CD4-positive, alpha-beta T cell treated with Interleukin-6 for 4 hours (primary cell): ENCODE data around the gene CIC.

Source experiments
- DNase-seq: peaks from one replicate; pipeline ENCODE4 v3.0.0-alpha.2; 2020; ENCODE audit warnings: mixed read lengths

Gene CIC

DNA sequence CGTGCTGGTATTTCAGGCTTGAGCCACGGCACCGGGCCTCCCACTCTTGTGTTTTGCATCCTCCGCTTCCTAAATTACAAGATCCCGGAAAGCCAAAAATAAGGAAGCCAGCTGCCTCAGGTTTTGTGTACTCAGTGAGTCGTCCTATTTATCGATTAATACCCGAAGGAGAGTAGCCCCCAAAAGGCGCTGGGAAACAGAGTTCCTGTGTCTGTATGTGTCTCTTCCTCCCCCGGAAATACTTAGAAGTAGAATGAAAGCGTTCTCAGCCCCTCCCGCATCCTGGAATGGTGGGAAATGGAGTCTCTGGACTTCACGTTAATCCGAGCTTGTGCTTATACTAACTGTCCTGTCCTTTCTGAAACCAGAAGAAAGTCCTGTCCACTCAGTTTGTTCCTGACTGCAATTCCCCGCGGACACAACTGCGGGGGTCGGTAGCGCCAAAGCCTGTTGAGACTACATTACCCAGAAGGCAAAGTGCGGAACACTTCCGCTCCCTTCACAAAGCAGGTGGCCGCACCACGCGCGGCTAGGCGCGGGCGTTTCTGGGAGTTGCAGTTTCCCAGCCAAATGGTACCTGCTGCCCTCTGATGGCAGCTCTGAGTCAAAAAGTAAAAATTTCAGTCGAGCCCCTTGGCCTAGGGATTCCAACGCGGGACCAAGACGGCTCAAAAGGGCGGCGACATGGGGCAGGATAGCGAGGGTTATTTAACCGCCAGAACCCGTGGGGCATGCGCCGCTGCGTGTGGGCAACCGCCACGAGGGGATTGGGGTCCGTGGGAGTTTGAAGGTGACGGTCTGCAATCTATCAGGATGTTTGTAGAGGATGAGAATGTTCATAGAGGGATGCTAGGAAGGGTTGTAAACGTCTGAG, 24.5 kb upstream of the CIC start:
- peak; percentile 92 for DNase-seq

DNA sequence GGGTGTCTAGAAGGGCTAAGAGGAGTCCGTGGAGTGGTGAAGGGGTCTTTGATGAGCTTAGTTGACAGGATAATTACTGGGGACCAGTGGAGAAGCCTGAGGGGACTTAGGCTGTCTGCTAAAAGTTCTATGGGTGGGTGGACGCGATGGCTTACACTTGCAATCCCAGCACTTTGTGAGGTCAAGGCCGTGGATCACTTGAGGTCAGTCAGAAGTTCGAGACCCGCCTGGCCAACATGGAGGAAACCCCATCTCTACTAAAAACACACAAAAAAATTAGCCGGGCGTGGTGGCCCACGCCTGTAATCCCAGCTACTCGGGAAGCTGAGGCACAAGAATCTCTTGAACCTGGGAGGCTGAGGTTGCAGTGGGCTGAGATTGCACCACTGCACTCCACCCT, 23.8 kb upstream of the CIC start:
- no peak for DNase-seq

DNA sequence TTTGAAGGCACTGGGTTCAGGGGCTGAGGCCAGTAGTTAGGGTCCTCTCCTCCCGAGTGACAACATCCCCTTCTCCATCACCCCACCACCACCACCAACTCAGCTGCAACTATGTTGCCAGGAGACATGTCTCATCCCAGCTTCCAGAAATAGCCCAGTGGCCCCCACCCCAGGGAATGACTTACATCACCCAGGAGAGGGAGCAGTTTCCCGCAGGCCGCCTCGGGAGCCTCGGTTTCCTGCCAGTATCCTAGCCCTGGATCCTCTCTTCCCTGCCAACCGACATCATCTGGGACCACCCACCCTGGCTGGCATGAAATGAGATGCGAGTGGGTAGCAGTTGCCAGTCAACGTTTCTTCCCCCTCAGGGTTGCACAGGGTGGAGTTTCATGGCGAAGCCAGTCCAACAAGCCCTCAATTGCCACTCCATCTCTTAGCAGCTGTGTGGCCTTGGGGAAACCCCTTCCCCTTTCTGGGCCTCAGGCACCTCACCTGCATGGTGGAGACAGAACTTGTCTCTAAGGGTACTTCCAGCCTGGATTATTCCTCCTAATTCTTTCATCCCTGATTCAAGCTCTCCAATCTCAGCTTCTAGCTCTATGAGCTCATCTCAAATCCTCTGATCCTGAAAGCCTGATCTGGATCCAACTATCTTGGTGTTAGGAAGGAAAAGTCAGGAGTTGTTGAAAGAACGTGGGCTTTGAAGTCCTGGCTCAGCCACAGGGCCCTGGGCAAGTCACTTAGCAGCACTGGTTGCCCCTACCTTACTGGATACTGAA, 22.7 kb upstream of the CIC start:
- DNase-seq: no peak

DNA sequence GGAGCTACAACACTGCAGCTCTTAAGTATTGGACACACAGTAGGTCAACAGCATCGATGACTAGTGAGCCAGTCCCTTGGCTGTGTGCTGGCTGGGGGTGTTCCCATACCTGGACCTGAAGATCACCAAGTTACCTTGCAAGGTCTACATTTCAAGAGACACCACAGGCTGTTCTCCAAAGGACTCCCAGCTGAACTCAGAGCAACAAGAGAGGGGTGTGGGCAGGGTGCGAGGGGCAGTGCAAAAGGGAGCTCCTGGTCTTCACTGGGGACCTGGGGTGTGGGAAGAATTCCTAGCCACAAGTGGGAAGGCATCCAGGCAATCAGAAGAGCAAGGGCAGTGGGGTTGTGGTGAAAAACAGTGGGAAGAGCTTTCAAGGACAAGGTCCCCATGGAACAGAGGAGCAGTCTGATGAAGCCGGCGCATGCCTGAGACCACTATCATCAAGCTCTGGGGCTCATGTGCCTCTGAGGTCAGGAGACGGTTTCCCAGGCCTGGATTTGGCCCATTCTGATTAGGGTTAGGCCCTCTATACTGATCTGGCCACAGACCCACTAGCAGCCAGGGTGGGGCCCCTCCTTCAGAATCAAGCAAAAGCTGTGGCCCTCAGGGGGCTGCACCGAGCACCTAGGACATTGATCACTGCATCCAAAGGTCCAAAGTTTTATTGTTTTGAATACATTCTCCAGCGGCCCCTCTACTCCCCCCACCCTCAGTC, 22.0 kb upstream of the CIC start:
- no peak for DNase-seq

DNA sequence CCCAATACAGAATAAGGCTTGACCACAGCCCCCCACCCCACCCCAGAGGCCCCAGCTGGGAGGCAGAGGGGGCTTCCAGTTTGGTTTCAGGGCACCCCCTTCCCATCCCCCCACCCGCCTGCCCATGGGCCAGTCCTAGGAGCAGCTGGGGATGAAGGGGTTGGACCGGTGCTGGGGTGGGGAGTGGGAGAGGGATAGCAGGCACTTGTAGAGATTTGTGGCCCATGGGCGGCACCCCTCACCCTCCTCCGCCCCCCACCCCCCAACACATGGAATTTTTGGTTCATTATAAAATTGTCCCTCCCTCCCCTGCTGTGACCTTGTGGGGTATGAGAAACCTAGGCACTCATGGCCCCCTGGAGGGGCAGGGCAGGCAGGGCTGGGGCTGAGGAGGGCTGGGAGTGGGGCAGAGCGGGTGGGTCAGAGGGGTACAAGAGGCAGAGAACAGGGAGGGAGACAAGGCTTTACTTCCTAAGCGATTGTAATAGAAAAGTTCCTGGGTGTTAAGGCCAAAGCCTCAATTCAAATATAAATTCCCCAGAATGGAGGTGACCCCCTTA, 21.3 kb upstream of the CIC start:
- DNase-seq: no peak

DNA sequence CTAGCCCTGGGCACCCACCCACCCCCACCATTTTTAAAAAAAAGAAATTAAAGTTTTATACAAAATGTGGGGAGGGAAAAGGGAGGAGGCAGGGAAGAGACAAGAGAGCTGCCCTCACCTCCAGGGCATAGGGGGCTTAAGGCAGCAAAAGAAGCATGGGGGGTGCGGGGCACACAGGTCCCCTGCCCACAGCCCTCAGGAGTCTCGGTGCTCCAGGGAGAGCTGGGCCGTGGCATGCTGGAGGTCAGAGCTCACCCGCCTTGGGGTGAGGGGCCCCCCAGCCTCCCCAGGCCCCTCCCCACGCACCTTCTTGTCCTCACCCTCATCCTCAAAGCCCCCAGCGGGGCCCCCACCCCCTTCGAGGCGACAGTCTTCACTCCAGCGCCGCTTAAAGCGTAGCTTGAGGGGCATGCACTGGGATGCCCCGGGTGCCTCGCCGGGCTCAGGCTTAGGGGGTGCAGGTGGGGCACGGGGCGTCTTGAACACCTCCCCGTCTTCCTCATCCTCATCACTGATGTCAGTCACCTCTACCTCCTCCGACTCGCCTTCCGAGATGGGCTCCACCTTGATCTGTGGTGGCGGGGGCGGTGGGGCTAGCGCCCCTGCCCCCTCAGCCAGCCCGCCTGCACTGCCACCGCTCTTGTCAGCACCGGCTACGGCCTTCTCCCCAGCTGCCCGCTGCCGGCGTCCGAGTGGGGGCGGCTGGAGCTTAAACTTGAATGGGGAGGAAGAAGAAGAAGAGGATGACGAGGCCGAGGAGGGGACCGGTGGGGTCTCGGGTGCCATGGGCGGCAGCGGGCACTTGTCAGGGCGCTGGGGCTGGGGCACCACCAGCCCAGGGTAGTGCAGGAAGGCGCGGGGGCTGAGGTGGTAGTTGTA, 20.5 kb upstream of the CIC start:
- DNase-seq: no peak

DNA sequence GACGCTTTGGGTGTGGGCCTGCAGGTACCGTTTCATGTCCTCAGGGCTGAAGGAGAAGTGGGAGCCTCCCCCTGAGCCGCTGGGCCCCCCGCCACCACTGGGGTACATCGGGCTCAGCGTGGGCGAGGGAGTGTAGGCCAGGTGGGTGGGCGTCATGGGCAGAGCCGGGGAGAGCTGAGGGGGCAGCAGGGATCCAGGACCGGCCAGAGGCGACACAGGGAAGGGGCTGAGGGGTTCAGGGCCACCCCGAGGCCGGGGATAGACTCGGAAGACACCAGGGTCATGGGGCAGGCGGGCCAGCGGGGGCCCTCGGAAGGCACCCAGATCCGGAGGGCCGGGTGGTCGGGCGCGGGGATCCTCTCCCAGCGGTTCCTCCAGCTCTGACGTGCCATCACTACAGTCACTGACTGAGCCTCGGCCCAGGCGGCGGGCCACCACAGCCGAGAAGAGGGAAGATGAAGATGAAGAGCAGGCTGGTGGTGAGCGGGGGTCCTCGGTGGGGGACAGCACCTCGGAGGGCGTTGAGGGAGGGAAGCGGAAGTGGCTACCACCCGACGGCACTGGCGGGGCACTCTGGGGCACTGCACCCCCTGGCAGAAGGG, 19.8 kb upstream of the CIC start:
- no peak for DNase-seq

DNA sequence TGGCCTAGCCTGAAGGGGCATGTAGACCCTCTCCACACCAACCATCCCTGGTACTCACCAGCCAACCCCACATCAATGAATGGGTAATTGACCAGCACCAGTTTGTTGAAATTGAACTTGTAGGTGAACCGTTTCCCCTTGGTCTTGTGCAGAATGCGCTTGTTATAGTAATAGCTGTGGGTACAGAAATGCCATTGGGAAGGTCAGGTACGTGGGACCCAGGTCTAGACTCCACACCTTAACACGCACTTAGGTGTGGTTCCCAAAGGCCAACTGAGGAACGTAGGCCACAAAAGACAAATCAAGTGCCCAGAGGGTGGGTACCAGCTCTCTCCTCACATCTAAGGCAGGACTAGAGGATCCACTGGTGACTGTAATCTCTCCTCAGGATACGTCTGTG, 19.3 kb upstream of the CIC start:
- DNase-seq: no peak

DNA sequence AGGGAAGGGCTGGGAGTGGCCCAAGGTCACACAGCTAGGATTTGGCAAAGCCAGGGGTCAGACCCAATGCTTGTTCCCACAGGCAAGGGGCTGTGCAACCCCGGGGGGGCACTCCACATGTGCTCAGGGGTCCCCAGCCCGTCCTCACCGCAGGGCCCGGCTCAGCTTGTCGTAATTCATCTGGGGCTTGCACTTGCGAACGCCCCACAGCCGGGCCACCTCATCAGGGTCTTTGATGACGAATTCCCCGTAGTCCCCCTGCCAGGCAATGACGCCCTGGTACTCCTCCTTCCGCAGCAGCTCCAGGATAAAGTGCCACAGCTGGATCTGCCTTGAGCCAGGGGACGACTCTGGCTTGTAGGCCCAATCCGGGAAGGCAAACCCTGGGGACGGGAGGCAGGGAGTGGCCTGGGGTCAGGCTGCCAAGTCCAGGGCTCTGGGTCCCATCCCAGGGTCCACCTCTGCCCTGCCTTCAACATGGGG, 18.8 kb upstream of the CIC start:
- DNase-seq: no peak

DNA sequence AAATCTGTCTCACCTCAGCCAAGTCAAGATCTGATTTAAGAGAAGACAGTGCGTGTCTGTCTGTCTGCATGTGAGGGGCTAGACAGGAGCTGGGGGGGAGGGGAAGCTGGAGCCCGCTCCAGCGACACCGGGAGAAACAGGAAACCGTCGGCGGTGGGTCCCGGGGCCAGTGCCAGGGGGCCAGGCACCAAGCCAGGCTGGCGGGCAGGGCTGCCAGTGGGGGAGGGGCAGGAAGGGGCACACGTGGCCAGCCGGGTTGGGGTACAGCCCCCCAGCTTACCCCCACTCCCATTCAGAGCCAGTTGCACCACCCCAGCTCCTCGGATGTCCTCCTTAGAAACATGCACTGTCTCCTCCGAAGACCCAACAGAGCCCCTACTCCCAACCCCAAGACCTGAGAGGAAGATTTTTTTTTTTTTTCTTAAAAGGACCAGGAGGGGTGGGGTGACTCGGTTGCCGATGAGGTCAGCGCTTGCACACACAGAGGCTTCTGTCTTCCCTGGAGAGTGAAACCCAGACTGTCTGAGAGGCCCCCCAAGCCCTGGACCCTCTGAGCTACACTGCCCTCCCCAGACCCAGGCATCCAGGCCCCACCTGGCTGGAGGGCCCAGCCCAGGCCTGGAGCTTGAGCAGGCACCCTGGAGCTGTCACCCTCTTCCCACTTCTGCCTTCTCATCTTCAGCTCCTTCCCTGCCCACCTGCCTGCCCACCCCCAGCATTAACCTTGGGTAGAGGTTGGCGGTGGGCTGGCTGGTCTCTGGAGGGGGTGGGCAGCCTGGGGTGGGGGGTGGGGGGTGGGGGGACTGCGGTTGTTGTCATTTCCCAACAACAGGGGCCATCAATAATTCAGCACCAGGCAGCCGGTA, 18.2 kb upstream of the CIC start:
- peak; percentile 51 for DNase-seq

DNA sequence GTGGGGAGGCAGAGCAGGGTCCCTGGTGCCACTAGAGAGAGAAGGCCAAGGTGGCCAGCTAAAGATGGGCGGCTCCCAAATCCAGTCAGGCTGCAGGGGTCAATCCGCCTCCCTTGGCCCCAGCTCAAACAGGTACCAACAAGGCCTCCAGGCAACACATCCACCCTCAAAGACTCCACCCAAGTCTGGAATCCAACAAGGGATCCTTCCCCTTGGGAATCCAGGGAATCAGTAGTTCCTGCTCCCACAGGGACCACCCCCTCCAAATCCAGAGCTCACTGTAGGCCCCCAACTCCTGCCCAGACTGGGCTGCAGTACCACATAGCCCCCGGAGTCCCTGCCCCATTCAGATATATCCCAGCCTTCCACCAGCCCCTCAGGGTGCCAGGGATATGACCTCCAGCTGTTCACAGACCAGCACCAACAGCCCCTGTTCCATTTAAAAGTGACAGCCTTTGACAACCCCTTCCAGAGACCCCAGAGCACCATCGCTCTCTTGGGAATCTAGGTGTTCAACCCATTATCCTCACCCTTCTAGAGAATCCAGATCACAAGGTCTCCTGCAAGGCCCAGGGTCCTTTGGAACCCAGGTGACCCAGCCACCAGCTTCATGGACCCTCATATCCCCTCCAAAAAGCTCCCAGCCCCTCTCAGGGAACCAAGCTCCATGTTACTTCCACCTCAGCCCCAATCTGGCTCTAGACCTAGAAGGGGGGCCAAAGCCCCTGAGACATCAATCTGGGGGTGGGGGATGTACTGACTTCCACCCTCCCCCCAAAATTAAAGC, 17.3 kb upstream of the CIC start:
- no peak for DNase-seq

DNA sequence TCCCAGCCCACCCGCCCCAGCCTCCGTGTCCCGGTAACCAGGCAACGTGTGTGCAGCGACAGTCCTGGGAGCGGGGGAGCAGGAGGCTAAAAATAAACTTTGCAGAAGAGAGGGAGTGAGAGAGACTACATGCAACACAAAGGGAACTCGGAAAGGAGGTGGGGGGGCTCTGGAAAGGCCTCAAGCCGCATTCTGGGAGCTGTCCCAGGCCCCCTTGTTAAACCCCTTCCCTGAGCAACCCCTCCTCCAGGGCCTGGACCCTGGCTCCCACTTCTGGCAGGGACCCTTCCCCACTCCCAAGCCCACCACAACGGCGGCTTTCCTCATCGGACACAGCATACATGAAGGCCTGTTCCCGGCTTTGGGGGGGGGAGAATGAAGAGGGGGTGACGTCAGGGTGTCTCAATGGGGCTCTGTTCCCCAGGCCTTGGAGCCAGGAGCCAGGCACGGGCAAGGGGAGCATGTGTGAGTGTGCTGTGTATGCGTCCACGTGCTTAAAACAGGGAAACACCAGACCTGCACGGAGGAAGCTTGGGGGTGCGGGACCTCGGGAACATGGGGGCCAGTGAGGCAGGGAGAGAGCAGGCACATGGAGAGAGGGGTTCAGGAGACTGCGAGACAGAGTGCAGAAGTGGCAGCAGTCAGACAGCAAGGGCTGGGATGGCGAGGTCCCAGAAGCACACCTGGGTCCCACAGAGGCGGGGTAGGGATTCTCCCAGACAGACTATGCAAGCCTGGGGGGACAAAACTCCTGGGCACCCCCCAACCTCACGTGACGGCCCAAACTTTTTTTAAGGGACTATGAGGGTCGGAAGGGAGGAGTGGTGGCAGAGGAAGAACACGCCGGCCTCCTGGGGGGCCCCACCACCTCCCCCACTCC, 16.4 kb upstream of the CIC start:
- DNase-seq: no peak

DNA sequence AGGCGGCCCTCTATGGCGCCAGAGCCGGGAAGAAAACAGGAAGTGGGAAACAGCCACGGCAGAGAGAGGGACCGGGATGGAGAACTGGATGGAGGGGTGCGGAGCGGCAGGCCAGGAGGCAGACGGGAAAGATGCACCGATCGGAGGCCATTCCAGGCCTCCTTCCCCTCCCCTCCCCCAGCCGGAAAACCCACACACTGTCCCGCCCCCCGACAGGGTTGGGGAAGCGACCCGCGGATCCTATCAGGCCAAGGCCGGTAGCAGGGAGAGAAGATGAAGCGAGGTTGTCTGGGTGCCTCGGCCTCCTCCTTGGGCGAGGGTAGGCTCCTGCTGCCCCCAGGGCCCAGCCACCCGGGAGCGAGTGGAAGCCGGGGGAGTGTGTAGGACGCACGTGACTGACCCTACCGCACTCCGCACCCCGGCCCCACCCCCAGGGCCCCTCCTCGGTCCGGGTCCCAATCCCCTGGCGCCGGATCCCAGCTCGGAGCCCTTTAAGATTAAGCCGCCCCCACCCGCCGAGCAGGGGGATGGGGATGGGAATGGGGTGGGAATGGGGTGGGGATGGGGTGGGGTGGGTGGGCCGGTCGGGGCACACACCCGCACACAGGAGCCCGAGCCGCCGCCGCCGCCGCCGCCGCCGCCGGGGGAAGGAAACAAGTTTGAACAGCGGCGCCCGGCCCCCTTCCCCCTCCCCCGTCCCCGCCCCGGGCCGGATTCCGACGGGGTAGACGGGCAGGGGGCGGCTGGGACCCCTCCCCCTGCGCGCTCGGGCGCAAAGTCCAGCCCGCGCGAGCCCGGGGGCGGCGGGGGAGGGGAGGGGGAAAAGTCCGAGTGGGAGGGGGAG, 15.6 kb upstream of the CIC start:
- DNase-seq: peak; percentile 72

DNA sequence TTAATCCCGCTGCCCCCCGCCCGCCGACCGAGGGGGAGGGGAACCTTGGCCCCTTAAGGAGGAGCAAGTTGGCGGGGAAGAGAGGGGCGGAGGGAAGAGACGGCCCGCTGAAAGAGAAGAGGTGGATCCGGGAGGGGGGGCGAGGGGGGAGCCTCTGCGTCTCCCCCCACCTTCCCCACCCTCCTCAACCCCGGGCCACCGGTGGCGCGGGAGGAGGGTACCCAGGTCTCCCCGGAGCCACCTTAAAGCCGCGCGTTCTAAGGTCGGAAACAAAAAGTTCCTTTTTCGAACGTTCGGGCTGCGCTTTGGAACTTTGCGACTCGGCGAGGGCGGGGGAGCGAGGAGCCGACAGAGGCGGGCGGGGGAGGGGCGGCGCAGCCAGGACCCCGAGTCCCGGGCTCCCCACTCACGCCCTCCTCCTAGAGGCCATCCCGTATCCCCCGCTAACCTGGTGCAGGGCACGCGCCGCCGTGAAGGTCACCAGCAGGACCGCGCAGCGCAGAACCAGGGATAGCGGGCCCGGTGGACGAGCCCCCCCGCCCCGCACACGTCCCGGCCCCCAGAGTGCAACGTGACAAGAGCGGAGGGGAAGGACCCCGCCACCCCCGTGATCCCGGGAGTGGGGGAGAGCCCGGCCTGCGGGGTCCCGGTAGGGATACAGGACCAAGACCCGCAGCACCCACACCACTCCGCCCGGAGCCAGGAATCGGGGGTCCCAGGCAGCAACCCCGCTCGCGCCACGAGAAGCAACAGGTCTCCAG, 14.8 kb upstream of the CIC start:
- peak; percentile 84 for DNase-seq

DNA sequence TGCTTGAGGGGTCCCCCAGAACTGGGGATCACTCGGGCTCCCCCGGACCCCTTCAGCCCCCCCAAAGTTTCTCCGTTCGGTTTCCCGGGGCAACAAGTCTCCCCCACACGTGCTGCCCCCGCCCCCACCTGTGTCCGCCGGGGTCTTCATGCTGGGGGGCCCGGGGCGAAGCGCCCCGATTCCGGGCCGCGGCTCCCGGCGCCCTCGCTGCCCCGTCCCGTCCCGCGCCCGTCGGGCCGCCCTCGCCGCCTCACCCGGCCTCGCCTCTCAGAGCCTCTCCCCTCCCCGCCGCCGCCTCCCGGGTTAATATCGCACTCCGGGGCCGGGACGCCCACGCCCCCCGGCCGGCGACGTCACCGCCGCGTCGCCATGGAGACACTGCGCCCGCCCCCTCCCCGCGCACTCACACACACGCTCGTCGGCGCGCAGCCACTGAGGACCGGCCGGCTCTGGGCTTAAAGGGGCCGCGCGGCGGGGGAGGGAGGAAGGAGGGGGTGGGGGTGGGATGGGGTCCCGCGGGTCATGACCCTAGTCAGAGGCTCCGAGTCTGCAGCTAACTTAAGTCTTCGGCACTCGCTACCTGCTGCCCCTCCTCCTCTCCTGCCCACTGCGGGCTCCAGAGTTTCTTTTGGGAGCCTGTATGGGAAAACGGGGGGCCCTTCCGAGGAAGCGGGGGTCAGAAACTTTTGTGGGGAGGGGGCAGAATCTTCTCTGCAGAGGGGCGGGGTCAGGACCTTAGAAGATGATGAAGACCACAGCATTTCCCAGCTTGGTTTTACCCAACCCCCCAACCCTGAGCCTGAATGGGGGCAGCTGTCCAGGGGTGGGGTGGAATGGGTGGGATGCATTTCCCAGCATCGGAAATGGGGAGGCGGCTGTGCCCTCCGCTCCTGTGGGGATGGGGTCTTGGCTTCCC, 13.9 kb upstream of the CIC start, which contains the start of gene ERF:
Gene ERF (minus strand): TSS at position 279 of the 916 bp plus-strand sequence. CDS start 129 bp downstream, at position 150.
- DNase-seq: peak; percentile 92
